IMR-90 (cell line): Measurements from ENCODE around the gene RFX2. TPM values are rescaled to one million over a fixed set of nuclear protein-coding genes. Genes with fewer than 3 reads are reported as not detected.

ENCODE experiments used
- ATAC-seq: fragments of 200-7000 bp; cut with Tn5 transposase; 2 replicates; pipeline ENCODE4 v1.9.1; 2020; ENCODE audit warnings: low read depth, mild to moderate bottlenecking, moderate library complexity
- BruUV-seq: library from RNA; stranded (reverse); fragments of 400-500 nt; replicated peaks from 2 replicates; lab custom pipeline; 2021; lab: Mats Ljungman, UMichigan
- CTCF ChIA-PET: fragments of 300-600 bp; formaldehyde crosslinking; extraction: SDS; loops from one replicate; lab custom pipeline; 2021; ENCODE audit warnings: antibody characterized with exemption; lab: Yijun Ruan, JAX
- POLR2A ChIA-PET: fragments of 300-600 bp; sonication (Branson Sonifier 250); formaldehyde crosslinking; loops from one replicate; lab custom pipeline; 2022; ENCODE audit warnings: antibody characterized with exemption; ENCODE audit not compliant: unreplicated experiment; lab: Charles Lee
- DNase-seq: peaks from one replicate; pipeline ENCODE4 v3.0.0; 2013
- H2AFZ ChIP-seq: replicated peaks from 2 replicates; pipeline ENCODE3; 2013; ENCODE audit warnings: low read length, mild to moderate bottlenecking; ENCODE audit not compliant: poor library complexity
- H2AK5ac ChIP-seq: 2 replicates; pipeline ENCODE4 v1.6.1; 2013; ENCODE audit warnings: low read depth, low read length, inconsistent platforms
- H2AK9ac ChIP-seq: replicated peaks from 2 replicates; pipeline ENCODE3; 2013; ENCODE audit warnings: mild to moderate bottlenecking, low read depth, low read length, moderate library complexity; ENCODE audit not compliant: poor library complexity
- H2BK120ac ChIP-seq: 2 replicates; pipeline ENCODE4 v1.6.1; 2013; ENCODE audit warnings: low read depth, low read length, inconsistent platforms
- H2BK15ac ChIP-seq: 3 replicates; pipeline ENCODE4 v1.6.1; 2013; ENCODE audit warnings: low read depth, low read length, inconsistent platforms
- H2BK20ac ChIP-seq: 2 replicates; pipeline ENCODE4 v1.6.1; 2013; ENCODE audit warnings: low read depth, mild to moderate bottlenecking, inconsistent platforms, low read length, moderate library complexity
- H2BK5ac ChIP-seq: 2 replicates; pipeline ENCODE4 v1.6.1; 2013; ENCODE audit warnings: mild to moderate bottlenecking, low read depth, low read length, inconsistent platforms; ENCODE audit not compliant: poor library complexity, severe bottlenecking
- H3K14ac ChIP-seq: replicated peaks from 2 replicates; pipeline ENCODE4 v1.6.1; 2013; ENCODE audit warnings: low read depth, low read length, inconsistent platforms
- H3K18ac ChIP-seq: 2 replicates; pipeline ENCODE4 v1.6.1; 2013; ENCODE audit warnings: low read depth, low read length, control low read depth
- H3K23ac ChIP-seq: 2 replicates; pipeline ENCODE4 v1.6.1; 2013; ENCODE audit warnings: low read depth, low read length, inconsistent platforms
- H3K27ac ChIP-seq: 2 replicates; pipeline ENCODE4 v1.5.1; 2013; ENCODE audit warnings: mild to moderate bottlenecking, control low read depth, low read length; ENCODE audit not compliant: insufficient read depth
- H3K27me3 ChIP-seq: 2 replicates; pipeline ENCODE4 v1.6.1; 2013; ENCODE audit warnings: low read length; ENCODE audit not compliant: control insufficient read depth, insufficient read depth
- H3K36me3 ChIP-seq: 2 replicates; pipeline ENCODE4 v1.6.1; 2013; ENCODE audit warnings: low read length, mixed read lengths; ENCODE audit not compliant: control insufficient read depth, insufficient read depth
- H3K4ac ChIP-seq: 2 replicates; pipeline ENCODE4 v1.6.1; 2013; ENCODE audit warnings: low read depth, low read length, inconsistent platforms
- H3K4me1 ChIP-seq: 2 replicates; pipeline ENCODE4 v1.6.1; 2013; ENCODE audit warnings: low read length, mixed read lengths; ENCODE audit not compliant: control insufficient read depth, insufficient read depth
- H3K4me2 ChIP-seq: 2 replicates; pipeline ENCODE4 v1.6.1; 2013; ENCODE audit warnings: low read depth, mild to moderate bottlenecking, control low read depth, low read length, moderate library complexity
- H3K4me3 ChIP-seq: 2 replicates; pipeline ENCODE4 v1.5.1; 2013; ENCODE audit warnings: low read depth, mild to moderate bottlenecking, control low read depth, low read length, moderate library complexity; ENCODE audit not compliant: insufficient read depth
- H3K56ac ChIP-seq: 2 replicates; pipeline ENCODE4 v1.6.1; 2013; ENCODE audit warnings: low read length, inconsistent platforms; ENCODE audit not compliant: insufficient read depth; ENCODE audit errors: extremely low read depth
- H3K79me1 ChIP-seq, 2 experiments: 2 replicates each; pipeline ENCODE4 v1.6.1; 2013; ENCODE audit warnings: low read length in 2 of 2, inconsistent platforms in 1 of 2, low read depth in 1 of 2
- H3K9ac ChIP-seq: 2 replicates; pipeline ENCODE4 v1.6.1; 2013; ENCODE audit warnings: low read depth, low read length, control low read depth
- H3K9me1 ChIP-seq: 2 replicates; pipeline ENCODE4 v1.6.1; 2013; ENCODE audit warnings: low read length, inconsistent platforms; ENCODE audit not compliant: insufficient read depth
- H3K9me3 ChIP-seq: 2 replicates; pipeline ENCODE4 v1.6.1; 2013; ENCODE audit warnings: low read length; ENCODE audit not compliant: control insufficient read depth, insufficient read depth
- H4K20me1 ChIP-seq: 2 replicates; pipeline ENCODE4 v1.6.1; 2013; ENCODE audit warnings: low read length, inconsistent platforms; ENCODE audit not compliant: insufficient read depth
- H4K5ac ChIP-seq: 2 replicates; pipeline ENCODE4 v1.6.1; 2013; ENCODE audit warnings: mild to moderate bottlenecking, low read depth, low read length, control low read depth
- H4K8ac ChIP-seq, 2 experiments: 2 replicates each; pipeline ENCODE4 v1.6.1; 2013; ENCODE audit warnings: low read depth in 2 of 2, low read length in 2 of 2, control low read depth in 1 of 2, inconsistent platforms in 1 of 2
- H4K91ac ChIP-seq: 2 replicates; pipeline ENCODE4 v1.6.1; 2013; ENCODE audit warnings: low read depth, low read length, inconsistent platforms; ENCODE audit not compliant: insufficient read depth
- CEBPB ChIP-seq: IDR thresholded peaks from 2 replicates; pipeline ENCODE4 v1.6.1; 2012; ENCODE audit warnings: low read depth, low read length, improper control_type of control experiment
- ELK1 ChIP-seq: fragments of 150-350 bp; IDR thresholded peaks from 2 replicates; pipeline ENCODE4 v1.6.1; 2016; ENCODE audit warnings: low read depth, mild to moderate bottlenecking, low read length, moderate library complexity, borderline replicate concordance
- MXI1 ChIP-seq: IDR thresholded peaks from 2 replicates; pipeline ENCODE4 v1.6.1; 2012; ENCODE audit warnings: low read depth, mild to moderate bottlenecking, low read length, moderate library complexity, borderline replicate concordance
- POLR2A ChIP-seq: IDR thresholded peaks from 2 replicates; pipeline ENCODE4 v1.6.1; 2012; ENCODE audit warnings: mild to moderate bottlenecking, low read depth, low read length
- RAD21 ChIP-seq: IDR thresholded peaks from 2 replicates; pipeline ENCODE4 v1.6.1; 2012; ENCODE audit warnings: low read length, improper control_type of control experiment
- SMC3 ChIP-seq: fragments of 150-350 bp; IDR thresholded peaks from 2 replicates; pipeline ENCODE4 v1.6.1; 2016; ENCODE audit warnings: low read depth, mild to moderate bottlenecking, antibody characterized with exemption, low read length, moderate library complexity
- WGBS, 2 experiments: methylation state at CpG; one replicate each; pipeline versions ENCODE4 v1.1.5 to v1.1.7; 2013; ENCODE audit warnings: missing lambda C conversion rate in 2 of 2; ENCODE audit not compliant: insufficient read length in 1 of 2; ENCODE audit errors: extremely low coverage in 2 of 2; 5-methylcytosine and 5-hydroxymethylcytosine counted together
- dilution Hi-C: fragments of 300-500 bp; cut with HindIII; formaldehyde crosslinking; loops from one replicate; pipeline ENCODE4 v1.14.3; 2018; ENCODE audit warnings: low sequenced_read_pairs; ENCODE audit not compliant: unreplicated experiment
- in situ Hi-C: fragments of 300-500 bp; cut with MboI; formaldehyde crosslinking; loops from 3 replicates; pipeline ENCODE4 v1.14.3; 2019; ENCODE audit warnings: low sequenced_read_pairs, inconsistent platforms, mixed read lengths
- intact Hi-C: fragments of 100-400 bp; cut with micrococcal nuclease; formaldehyde crosslinking; loops from 2 replicates; pipeline ENCODE4 v1.10.0; 2022
- polyA plus RNA-seq, 3 experiments: library from polyadenylated mRNA; depleted of rRNA; stranded (reverse); fragments of >200 nt; gene quantifications; 2 replicates each; pipeline ENCODE4 v1.2.3, GENCODE V29; 2012; ENCODE audit warnings: low replicate concordance in 1 of 3
- total RNA-seq: library from RNA; depleted of rRNA; stranded (reverse); fragments of >200 nt; gene quantifications from 2 replicates; pipeline ENCODE4 v1.2.3, GENCODE V29; 2012

RFX2 gene
- total and polyA plus RNA-seq, 2 of the 4 experiments (the other 2 are of a cell fraction), result 2.2 to 4.9 TPM

- intact Hi-C loops, result no loop called here
- ChIA-PET POLR2A (no interaction called here), CTCF (no interaction called here)
- Histone ChIP-seq H2BK20ac (peak overlapping the region; percentile 54; the same call in 1 of the 2 replicates), H4K5ac (no peak overlapping the region), H3K36me3 (no peaks in the 10 kb centered on the region), H3K4me3 (no peak overlapping the region), H4K8ac (no peak overlapping the region), H3K27me3 (no peaks in the 10 kb centered on the region), H3K4me2 (no peak overlapping the region), H4K91ac (peak overlapping the region; percentile 62; the same call in 1 of the 2 replicates), H3K56ac (no peak overlapping the region), H3K27ac (no peak overlapping the region), H2AK5ac (no peak overlapping the region), H2BK15ac (peak overlapping the region; percentile 70; the same call in 1 of the 3 replicates), H3K9me1 (peaks cover 17% of the 10 kb centered on the region; the same call in 1 of the 2 replicates), H3K9me3 (no peaks in the 10 kb centered on the region), H2BK5ac (no peak overlapping the region), H3K79me1 (peaks cover 4 to 20% of the 10 kb centered on the region in 2 experiments; a peak in 2 of 4 replicates), H3K4me1 (peaks cover 15% of the 10 kb centered on the region), H2BK120ac (peak overlapping the region; percentile 41; the same call in 1 of the 2 replicates), H2AK9ac (no peak overlapping the region), H3K14ac (no peak overlapping the region), H4K20me1 (no peaks in the 10 kb centered on the region), H2AFZ (no peak overlapping the region), H3K18ac (no peak overlapping the region), H3K9ac (no peak overlapping the region), H3K23ac (no peak overlapping the region), H3K4ac (0 out of 2 replicates have a peak overlapping the region, but pooled peaks have one; percentile 10)
- TF ChIP-seq POLR2A (no peak), MXI1 (no peak), ELK1 (no peak), SMC3 (no peak), RAD21 (no peak), CEBPB (no peak)
- dilution Hi-C loops, result no loop called here
- no CpG with 5 or more reads among the region's 4 CpGs for WGBS, 2 experiments
- ATAC-seq (no peak), DNase-seq (no peak)
- in situ Hi-C loops, result no loop called here
- BruUV-seq, result no TSS peak
Measured at GRCh38 chr19:6078068-6078467, 32.2 kb downstream of the RFX2 start.
